Activated CD4-positive, alpha-beta T cell treated with anti-CD3 and anti-CD28 coated beads, Interleukin-2, amount 50 U/mL, for 4 hours (primary cell): ENCODE measurements around the gene CFTR.
"Not testable (repeated sequence)": the region's sequence is repeated elsewhere in the genome, so short reads cannot be mapped to it uniquely, and the experiment has no call there.

Experiments
- DNase-seq, 2 experiments: peaks; one replicate each; pipeline ENCODE4 v3.0.0-alpha.2; 2020

Gene CFTR

DNA sequence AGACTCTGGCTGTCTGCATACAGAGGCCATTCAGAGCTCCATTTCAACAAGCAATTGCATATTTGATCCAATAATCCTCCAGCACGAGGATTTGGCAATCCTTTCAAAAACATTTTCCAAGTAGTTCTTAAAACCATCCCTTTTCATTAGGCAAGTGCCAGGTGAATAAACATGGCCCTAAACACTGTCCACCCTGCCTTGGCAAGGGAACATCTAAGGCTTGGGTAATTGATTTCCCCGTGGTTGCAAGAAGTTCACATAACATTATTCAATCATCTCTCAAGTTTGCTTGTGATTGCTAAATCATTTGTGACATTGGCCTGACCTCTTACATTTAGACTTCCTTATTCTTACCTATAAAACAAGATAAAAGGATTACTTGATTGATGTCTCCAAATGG, 218.2 kb downstream of the CFTR start:
- no peak for DNase-seq

DNA sequence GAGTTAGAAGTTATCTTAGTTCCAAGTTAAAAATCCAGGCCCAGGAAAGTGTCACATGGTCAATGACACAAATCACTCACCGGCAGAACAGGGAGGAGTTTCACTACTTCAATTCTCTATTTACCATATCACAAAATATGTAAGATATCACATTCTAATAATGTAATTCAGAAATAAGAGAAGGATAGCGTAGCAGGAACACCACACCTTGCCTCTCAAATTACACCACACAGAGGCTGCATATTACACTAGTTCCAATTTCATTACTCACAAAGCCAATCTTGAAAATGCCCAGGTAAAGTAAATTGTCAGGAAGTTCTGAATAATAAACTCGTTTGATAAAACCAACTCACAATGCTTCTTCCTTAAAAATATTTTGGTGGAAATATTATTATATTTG, 224.2 kb downstream of the CFTR start:
- no peak for DNase-seq

DNA sequence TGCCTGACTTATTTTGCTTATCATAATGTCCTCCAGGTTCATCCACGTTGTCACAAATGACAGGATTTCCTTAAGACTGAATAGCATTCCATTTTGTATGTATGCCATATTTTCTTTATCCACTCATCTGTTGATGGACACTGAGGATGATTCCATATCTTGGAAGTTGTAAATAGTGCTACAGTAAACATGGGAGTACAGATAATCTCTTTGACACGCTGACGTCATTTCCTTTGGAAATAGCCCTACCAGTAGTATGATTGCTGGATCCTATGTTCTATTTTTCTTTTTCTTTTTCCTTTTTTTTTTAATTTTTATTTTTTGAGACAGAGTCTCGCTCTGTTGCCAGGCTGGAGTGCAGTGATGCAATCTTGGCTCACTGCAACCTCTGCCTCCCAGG, 225.8 kb downstream of the CFTR start:
- no peak for DNase-seq

DNA sequence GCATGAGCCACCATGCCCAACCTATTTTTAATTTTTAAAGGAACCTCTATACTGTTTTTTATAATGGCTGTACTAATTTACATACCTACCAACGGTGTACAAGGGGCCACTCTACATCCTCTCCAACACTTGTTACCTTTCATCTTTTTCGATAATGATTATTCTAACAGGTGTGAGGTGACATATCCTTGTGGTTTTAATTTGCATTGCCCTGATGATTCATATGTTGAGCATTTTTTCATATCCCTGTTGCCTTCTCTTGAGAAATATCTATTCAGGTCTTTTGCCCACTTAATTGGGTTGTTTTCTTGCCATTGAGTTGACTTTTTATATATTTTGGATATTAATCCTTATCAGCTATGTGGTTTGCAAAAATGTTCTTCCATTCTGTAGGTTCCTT, 226.4 kb downstream of the CFTR start:
- DNase-seq = no peak

DNA sequence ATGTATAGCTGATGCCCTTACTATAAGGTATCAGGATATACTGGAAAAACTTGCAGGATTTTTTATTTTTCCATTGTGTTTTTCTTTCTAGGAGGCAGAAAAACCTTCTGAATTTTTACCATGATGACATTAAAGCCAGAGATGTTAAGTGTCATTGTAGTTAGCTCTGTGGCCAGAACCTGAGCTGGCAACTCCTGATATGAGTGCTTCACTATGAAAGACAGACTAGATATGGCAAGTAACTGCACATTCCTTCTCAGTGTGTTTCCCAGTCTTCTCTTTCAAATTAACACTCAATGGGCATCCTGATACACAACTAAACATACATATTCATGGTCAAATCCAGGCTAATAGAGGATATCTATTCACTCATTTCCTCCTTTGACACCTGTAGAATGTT, 227.3 kb downstream of the CFTR start:
- DNase-seq = no peak

DNA sequence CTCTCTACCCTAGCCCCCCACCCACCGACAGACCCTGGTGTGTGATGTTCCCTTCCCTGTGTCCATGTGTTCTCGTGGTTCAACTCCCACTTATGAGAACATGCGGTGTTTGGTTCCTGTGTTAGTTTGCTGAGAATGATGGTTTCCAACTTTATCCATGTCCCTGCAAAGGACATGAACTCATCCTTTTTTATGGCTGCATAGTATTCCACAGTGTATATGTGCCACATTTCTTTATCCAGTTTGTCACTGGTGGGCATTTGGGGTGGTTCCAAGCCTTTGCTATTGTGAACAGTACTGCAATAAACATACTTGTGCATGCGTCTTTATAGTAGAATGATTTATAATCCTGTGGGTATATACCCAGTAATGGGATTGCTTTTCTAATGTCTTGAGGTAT, 228.3 kb downstream of the CFTR start:
- not testable (repeated sequence) for DNase-seq

DNA sequence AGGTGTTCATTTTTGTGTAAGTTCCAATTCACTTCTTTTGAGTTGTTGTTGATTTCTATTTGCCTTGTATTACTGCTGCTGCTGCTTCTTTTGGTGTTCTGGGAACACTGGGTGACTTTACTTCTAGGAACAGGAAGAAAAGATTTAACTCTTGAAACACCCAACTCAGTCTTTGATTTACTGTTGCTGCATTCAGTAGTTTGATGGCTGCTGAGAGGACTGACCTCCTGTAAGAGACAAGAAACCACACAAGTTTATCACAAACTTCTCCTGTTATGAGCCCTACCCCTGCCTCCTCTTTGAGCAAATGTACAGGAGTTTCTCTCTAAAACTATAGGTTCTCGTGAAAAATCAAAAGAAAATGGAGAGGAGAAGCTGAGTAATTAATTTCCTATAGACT, 231.7 kb downstream of the CFTR start:
- no peak for DNase-seq

DNA sequence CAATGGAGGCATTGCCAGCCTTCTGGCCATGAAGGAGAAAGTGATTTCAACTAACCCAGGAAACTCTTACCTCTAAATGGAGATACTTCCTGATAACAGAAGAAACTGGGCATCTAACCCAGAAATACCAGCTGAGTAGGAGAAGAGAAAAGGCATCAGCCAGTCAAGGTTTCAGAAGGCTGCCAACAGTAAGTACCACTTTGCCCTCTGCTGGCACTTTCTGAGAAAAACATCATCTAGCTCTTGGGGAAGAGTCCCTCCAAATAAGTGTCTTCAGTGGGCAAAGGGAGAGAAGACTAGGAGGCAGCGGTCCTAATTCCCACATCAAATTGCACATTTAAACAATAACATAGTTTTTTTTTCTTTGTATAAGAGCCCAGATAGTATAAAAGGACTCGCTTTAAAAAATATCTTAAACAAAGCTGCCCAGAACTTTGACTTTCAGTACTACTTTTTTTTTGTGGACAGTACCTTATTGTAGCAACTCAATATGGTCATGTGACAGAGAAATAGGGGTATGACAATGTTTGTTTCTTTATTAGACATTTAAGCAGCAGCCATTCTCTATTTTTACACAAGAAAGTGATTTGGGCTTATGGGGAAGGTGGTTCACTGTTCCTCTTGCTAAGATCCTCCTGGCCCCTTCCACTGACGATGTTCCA, 236.1 kb downstream of the CFTR start:
- DNase-seq = no peak

DNA sequence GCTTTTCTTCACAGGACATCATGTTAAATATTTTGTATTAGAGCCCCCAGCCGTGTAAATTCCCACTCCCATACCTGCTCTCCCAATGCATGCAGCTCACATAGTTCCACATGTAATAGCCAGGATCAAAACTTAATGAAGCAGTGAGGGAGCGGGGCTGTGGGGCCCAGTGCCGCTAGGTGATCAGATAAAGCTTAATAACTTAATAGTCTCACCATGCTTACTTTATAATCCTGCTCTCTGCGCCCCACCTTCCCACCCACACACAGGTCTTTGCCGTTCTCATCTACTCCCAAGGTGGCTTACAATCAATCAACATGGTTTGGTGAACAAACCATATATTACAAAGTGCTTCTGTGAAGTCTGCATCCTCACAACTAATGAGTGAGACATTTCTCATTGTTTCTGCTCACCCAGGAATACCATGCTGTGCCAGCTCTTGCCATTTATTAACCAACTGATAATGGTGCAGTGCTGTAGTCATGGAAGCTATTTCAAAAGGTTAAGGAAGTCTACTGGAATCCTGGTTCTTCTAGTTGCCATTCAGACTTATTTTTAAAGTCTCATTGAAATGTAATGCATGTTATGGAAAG, 237.0 kb downstream of the CFTR start:
- DNase-seq = no peak

DNA sequence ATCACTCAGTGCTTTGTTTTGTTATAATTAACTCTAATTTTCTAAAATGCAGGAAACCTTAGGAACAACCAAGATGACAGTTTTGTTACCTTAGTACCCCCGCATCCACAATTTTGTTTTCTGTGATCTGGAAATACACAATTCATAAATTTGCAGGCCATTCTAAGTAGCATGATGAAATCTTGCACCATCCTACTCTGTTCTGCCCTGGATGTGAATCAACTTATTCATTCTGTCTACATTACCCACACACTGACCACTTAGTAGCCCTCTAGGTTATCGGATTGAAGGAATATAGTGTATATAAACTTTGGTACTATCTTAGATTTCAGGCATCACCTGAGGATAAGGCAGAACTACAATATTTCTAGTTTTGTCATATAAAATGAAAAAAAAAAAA, 237.5 kb downstream of the CFTR start:
- no peak for DNase-seq
